Urothelium cell line (cell line): Measurements from ENCODE around the gene TIRAP.
A peak's percentile ranks its signal among the peaks of the same experiment; 100 is the strongest.
"Not testable (repeated sequence)": the region's sequence is repeated elsewhere in the genome, so short reads cannot be mapped to it uniquely, and the experiment has no call there.

Experiments used
- DNase-seq: peaks from one replicate; pipeline ENCODE4 v3.0.0; 2011; ENCODE audit warnings: low spot score, mixed read lengths
- FAIRE-seq: peaks from 2 replicates; lab custom pipeline; 2011; peaks lifted over from hg19 to GRCh38; lab: Jason Lieb, UNC

TIRAP gene

GRCh38 chr11:126282736-126283591 is at the start of gene TIRAP:
TIRAP (plus strand) TSS chr11:126283093; CDS start chr11:126290895, 7,802 bp downstream.
- DNase-seq (peak; percentile 28), FAIRE-seq (no peak)

GRCh38 chr11:126233391-126233790 is 49.5 kb upstream of the TIRAP start:
- FAIRE-seq (no peak), DNase-seq (no peak)

GRCh38 chr11:126246636-126247035 is 36.3 kb upstream of the TIRAP start:
- no peak for DNase-seq
- FAIRE-seq = no peak

GRCh38 chr11:126253265-126253664 is 29.6 kb upstream of the TIRAP start:
- DNase-seq = no peak
- no peak for FAIRE-seq

- no peak for FAIRE-seq
Observed at GRCh38 chr11:126254819-126255218, 28.1 kb upstream of the TIRAP start.

GRCh38 chr11:126255507-126255906 is 27.4 kb upstream of the TIRAP start:
- FAIRE-seq, DNase-seq: not testable (repeated sequence)

More at GRCh38 chr11:126254819-126255218, 28.1 kb upstream of the TIRAP start:
- DNase-seq = no peak

- no peak for DNase-seq
- FAIRE-seq = no peak
Observed at GRCh38 chr11:126256216-126256615, 26.7 kb upstream of the TIRAP start.

- no peak for DNase-seq
- FAIRE-seq = no peak
Observed at GRCh38 chr11:126257144-126257543, 25.7 kb upstream of the TIRAP start.

GRCh38 chr11:126257764-126258163 is 25.1 kb upstream of the TIRAP start:
- DNase-seq (no peak), FAIRE-seq (no peak)

GRCh38 chr11:126262216-126262615 is 20.7 kb upstream of the TIRAP start:
- no peak for FAIRE-seq
- no peak for DNase-seq

- FAIRE-seq (no peak), DNase-seq (no peak)
Observed at GRCh38 chr11:126263489-126263888, 19.4 kb upstream of the TIRAP start.

GRCh38 chr11:126265811-126266210 is 17.1 kb upstream of the TIRAP start:
- DNase-seq (no peak), FAIRE-seq (no peak)

GRCh38 chr11:126267650-126268049 is 15.2 kb upstream of the TIRAP start:
- no peak for FAIRE-seq
- DNase-seq = no peak

GRCh38 chr11:126268361-126268707 is 14.6 kb upstream of the TIRAP start:
- no peak for DNase-seq
- FAIRE-seq = no peak

- FAIRE-seq (peak; percentile 83), DNase-seq (peak; percentile 99)
Observed at GRCh38 chr11:126268708-126269579, 13.9 kb upstream of the TIRAP start, which contains the start of the genes FOXRED1 and SRPRA. FOXRED1 (plus strand) TSS chr11:126269154; CDS start chr11:126269207, 53 bp downstream. SRPRA (minus strand) TSS chr11:126268895; CDS start chr11:126268804, 91 bp downstream.

GRCh38 chr11:126277322-126277721 is 5.6 kb upstream of the TIRAP start:
- FAIRE-seq (no peak), DNase-seq (no peak)

- DNase-seq = no peak
- no peak for FAIRE-seq
Observed at GRCh38 chr11:126277780-126278179, 5.1 kb upstream of the TIRAP start.

GRCh38 chr11:126279191-126279590 is 3.7 kb upstream of the TIRAP start:
- no peak for FAIRE-seq
- no peak for DNase-seq

GRCh38 chr11:126280595-126280994 is 2.3 kb upstream of the TIRAP start:
- no peak for FAIRE-seq
- no peak for DNase-seq

GRCh38 chr11:126281245-126281644 is 1.6 kb upstream of the TIRAP start:
- no peak for FAIRE-seq

GRCh38 chr11:126281666-126282175 is 1.2 kb upstream of the TIRAP start:
- DNase-seq (no peak), FAIRE-seq (no peak)

More at GRCh38 chr11:126281245-126281644, 1.6 kb upstream of the TIRAP start:
- no peak for DNase-seq
